Ishikawa (cell line): ENCODE results near the gene SLIT3.

Source experiments
- CEBPB ChIP-seq: IDR thresholded peaks from 2 replicates; pipeline ENCODE4 v1.6.1; 2012
- CREB1 ChIP-seq: IDR thresholded peaks from 2 replicates; pipeline ENCODE4 v1.6.1; 2012; ENCODE audit warnings: low read depth
- EP300 ChIP-seq: IDR thresholded peaks from 2 replicates; pipeline ENCODE4 v1.6.1; 2012; ENCODE audit warnings: borderline replicate concordance
- FOXM1 ChIP-seq: IDR thresholded peaks from 2 replicates; pipeline ENCODE4 v1.6.1; 2012; ENCODE audit warnings: low read depth, borderline replicate concordance
- MAX ChIP-seq: IDR thresholded peaks from 2 replicates; pipeline ENCODE4 v1.6.1; 2012
- NFIC ChIP-seq: IDR thresholded peaks from 2 replicates; pipeline ENCODE4 v1.6.1; 2012
- RAD21 ChIP-seq: IDR thresholded peaks from 2 replicates; pipeline ENCODE4 v1.6.1; 2012; ENCODE audit warnings: low read depth
- REST ChIP-seq: IDR thresholded peaks from 2 replicates; pipeline ENCODE4 v1.6.1; 2012; ENCODE audit warnings: low read depth, mild to moderate bottlenecking
- TAF1 ChIP-seq: IDR thresholded peaks from 2 replicates; pipeline ENCODE4 v1.6.1; 2012; ENCODE audit warnings: low read depth, mild to moderate bottlenecking
- TEAD4 ChIP-seq: IDR thresholded peaks from 2 replicates; pipeline ENCODE4 v1.6.1; 2012
- USF1 ChIP-seq: IDR thresholded peaks from 2 replicates; pipeline ENCODE4 v1.6.1; 2012
- YY1 ChIP-seq: IDR thresholded peaks from 2 replicates; pipeline ENCODE4 v1.6.1; 2012; ENCODE audit warnings: low read depth
- ZBTB7A ChIP-seq: IDR thresholded peaks from 2 replicates; pipeline ENCODE4 v1.6.1; 2012; ENCODE audit warnings: low read depth

GRCh38 chr5:169072233-169072632, 228.7 kb downstream of the SLIT3 start:
- no peak for TF ChIP-seq REST
- no peak for TF ChIP-seq MAX
- no peak for TF ChIP-seq RAD21
- TF ChIP-seq TAF1, result no peak
- no peak for TF ChIP-seq ZBTB7A
- peak; percentile 57; the same call in 1 of the 2 replicates for TF ChIP-seq EP300
- TF ChIP-seq USF1, result no peak
- TF ChIP-seq FOXM1, result no peak
- TF ChIP-seq CEBPB, result no peak
- no peak for TF ChIP-seq YY1
- no peak for TF ChIP-seq CREB1
- TF ChIP-seq NFIC, result no peak
- TF ChIP-seq TEAD4, result no peak
